ENCODE data around the gene DCHS2. TPM values are rescaled to one million over a fixed set of nuclear protein-coding genes. Genes with fewer than 3 reads are reported as not detected.

DCHS2 gene
- total and polyA plus RNA-seq, 2 of the 8 experiments (the other 6 are each of a cell fraction or from before 2014, with no cell fraction given): 0.54 to 2.6 TPM

DNA sequence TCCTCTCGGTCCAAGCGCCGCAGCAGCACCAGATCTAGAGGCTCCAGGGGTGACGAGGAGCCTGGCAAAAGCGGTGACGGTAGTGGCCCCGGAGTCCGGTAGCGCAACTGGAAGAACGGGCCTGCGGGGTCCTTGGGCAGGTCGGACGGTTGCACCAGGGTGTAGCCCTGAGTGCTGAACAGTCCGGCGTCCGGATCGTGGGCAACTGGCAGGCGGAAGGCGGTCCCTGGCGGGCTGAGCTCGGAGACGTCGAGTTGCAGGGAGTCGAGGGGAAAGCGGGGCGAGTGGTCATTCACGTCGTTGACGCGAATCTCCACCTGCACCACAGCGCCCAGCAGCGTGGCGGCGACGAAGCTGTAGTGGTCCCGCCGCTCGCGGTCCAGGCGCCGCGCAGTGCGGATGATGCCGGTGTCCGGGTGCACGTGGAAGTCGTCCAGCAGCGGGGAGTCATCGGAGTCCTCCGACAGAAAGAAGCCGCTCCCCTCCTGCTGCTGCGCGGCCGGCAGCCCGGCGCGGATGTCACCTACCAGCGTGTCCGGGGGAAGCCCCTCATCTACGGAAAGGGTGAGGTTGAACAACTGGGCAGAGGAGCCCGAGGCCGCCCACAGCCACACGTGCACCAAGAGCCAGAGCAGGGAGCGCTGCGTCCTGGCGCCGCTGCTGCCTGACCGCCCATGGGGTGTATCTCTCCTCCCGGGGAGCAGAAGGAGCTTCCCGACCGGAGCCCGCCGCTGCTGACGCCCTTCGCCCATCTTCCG lies 837 bp downstream of the DCHS2 start (continued):
- TF ChIP-seq SP1 (IDR thresholded peaks at IDR 0.05; ENCODE audit: low read depth, low read length): no peak
- TF ChIP-seq, protein P1, sequence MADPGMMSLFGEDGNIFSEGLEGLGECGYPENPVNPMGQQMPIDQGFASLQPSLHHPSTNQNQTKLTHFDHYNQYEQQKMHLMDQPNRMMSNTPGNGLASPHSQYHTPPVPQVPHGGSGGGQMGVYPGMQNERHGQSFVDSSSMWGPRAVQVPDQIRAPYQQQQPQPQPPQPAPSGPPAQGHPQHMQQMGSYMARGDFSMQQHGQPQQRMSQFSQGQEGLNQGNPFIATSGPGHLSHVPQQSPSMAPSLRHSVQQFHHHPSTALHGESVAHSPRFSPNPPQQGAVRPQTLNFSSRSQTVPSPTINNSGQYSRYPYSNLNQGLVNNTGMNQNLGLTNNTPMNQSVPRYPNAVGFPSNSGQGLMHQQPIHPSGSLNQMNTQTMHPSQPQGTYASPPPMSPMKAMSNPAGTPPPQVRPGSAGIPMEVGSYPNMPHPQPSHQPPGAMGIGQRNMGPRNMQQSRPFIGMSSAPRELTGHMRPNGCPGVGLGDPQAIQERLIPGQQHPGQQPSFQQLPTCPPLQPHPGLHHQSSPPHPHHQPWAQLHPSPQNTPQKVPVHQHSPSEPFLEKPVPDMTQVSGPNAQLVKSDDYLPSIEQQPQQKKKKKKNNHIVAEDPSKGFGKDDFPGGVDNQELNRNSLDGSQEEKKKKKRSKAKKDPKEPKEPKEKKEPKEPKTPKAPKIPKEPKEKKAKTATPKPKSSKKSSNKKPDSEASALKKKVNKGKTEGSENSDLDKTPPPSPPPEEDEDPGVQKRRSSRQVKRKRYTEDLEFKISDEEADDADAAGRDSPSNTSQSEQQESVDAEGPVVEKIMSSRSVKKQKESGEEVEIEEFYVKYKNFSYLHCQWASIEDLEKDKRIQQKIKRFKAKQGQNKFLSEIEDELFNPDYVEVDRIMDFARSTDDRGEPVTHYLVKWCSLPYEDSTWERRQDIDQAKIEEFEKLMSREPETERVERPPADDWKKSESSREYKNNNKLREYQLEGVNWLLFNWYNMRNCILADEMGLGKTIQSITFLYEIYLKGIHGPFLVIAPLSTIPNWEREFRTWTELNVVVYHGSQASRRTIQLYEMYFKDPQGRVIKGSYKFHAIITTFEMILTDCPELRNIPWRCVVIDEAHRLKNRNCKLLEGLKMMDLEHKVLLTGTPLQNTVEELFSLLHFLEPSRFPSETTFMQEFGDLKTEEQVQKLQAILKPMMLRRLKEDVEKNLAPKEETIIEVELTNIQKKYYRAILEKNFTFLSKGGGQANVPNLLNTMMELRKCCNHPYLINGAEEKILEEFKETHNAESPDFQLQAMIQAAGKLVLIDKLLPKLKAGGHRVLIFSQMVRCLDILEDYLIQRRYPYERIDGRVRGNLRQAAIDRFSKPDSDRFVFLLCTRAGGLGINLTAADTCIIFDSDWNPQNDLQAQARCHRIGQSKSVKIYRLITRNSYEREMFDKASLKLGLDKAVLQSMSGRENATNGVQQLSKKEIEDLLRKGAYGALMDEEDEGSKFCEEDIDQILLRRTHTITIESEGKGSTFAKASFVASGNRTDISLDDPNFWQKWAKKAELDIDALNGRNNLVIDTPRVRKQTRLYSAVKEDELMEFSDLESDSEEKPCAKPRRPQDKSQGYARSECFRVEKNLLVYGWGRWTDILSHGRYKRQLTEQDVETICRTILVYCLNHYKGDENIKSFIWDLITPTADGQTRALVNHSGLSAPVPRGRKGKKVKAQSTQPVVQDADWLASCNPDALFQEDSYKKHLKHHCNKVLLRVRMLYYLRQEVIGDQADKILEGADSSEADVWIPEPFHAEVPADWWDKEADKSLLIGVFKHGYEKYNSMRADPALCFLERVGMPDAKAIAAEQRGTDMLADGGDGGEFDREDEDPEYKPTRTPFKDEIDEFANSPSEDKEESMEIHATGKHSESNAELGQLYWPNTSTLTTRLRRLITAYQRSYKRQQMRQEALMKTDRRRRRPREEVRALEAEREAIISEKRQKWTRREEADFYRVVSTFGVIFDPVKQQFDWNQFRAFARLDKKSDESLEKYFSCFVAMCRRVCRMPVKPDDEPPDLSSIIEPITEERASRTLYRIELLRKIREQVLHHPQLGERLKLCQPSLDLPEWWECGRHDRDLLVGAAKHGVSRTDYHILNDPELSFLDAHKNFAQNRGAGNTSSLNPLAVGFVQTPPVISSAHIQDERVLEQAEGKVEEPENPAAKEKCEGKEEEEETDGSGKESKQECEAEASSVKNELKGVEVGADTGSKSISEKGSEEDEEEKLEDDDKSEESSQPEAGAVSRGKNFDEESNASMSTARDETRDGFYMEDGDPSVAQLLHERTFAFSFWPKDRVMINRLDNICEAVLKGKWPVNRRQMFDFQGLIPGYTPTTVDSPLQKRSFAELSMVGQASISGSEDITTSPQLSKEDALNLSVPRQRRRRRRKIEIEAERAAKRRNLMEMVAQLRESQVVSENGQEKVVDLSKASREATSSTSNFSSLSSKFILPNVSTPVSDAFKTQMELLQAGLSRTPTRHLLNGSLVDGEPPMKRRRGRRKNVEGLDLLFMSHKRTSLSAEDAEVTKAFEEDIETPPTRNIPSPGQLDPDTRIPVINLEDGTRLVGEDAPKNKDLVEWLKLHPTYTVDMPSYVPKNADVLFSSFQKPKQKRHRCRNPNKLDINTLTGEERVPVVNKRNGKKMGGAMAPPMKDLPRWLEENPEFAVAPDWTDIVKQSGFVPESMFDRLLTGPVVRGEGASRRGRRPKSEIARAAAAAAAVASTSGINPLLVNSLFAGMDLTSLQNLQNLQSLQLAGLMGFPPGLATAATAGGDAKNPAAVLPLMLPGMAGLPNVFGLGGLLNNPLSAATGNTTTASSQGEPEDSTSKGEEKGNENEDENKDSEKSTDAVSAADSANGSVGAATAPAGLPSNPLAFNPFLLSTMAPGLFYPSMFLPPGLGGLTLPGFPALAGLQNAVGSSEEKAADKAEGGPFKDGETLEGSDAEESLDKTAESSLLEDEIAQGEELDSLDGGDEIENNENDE (IDR thresholded peaks at IDR 0.05; ENCODE audit: insufficient replicate concordance, low read length): no peak
- no peak for TF ChIP-seq CTBP2 (IDR thresholded peaks at IDR 0.05; ENCODE audit: borderline replicate concordance, insufficient read depth, insufficient read length, low read length)
- no peak for TF ChIP-seq POU5F1 (IDR thresholded peaks at IDR 0.05; ENCODE audit: low read depth, low read length)
- TF ChIP-seq POLR2AphosphoS5 (IDR thresholded peaks at IDR 0.05; ENCODE audit: low read depth, low read length): no peak
- peak; percentile 84 for TF ChIP-seq RNF2 (IDR thresholded peaks at IDR 0.05; ENCODE audit: borderline replicate concordance, low read depth, low read length, missing control alignments, poor library complexity, severe bottlenecking)
- no peak; a peak in 1 of 4 replicates for TF ChIP-seq HDAC2 (IDR thresholded peaks at IDR 0.05; ENCODE audit: borderline replicate concordance in 1 of 2, low read depth in 2 of 2, low read length in 2 of 2)
- no peak for TF ChIP-seq GABPA (IDR thresholded peaks at IDR 0.05; ENCODE audit: borderline replicate concordance, insufficient read depth, low read length)
- TF ChIP-seq CBX8 (IDR thresholded peaks at IDR 0.05; ENCODE audit: borderline replicate concordance, low read depth, low read length): no peak
- TF ChIP-seq POLR2A (IDR thresholded peaks at IDR 0.05; ENCODE audit: control extremely low read depth in 1 of 2, low read depth in 2 of 2, low read length in 2 of 2): no peak

Measured in H1 (cell line).